ENCODE measurements around the gene THEM5.

DNA sequence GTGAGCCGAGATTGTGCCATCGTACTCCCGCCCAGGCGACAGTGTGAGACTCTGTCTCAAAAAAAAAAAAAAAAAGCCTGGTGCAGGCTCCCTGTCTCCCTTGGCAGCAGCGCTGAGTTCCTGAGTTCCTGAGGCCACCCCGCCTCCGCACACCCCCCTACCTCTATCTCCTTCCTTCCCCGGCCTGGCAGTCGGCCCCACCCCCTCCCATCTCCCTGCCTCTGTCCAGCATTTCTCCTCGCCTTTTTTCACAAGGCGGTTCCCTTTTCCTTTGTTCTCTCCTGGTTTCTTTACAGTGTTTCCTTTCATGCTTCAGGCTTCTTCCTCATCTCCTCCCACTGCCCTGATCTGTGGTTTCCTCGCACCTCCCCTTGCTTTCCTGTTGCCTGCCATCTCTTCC lies 24.6 kb downstream of the THEM5 start:
- TF ChIP-seq TARDBP (IDR thresholded peaks at IDR 0.05), result no peak
- TF ChIP-seq FOXM1 (IDR thresholded peaks at IDR 0.05; ENCODE audit: borderline replicate concordance), result no peak
- TF ChIP-seq, protein P1, sequence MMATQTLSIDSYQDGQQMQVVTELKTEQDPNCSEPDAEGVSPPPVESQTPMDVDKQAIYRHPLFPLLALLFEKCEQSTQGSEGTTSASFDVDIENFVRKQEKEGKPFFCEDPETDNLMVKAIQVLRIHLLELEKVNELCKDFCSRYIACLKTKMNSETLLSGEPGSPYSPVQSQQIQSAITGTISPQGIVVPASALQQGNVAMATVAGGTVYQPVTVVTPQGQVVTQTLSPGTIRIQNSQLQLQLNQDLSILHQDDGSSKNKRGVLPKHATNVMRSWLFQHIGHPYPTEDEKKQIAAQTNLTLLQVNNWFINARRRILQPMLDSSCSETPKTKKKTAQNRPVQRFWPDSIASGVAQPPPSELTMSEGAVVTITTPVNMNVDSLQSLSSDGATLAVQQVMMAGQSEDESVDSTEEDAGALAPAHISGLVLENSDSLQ (IDR thresholded peaks at IDR 0.05), result no peak
- no peak for TF ChIP-seq SP1 (IDR thresholded peaks at IDR 0.05)
- TF ChIP-seq HDGF (IDR thresholded peaks at IDR 0.05; ENCODE audit: borderline replicate concordance), result no peak
